Measurements from ENCODE around the gene FOXC2. TPM values are rescaled to one million over a fixed set of nuclear protein-coding genes. Genes with fewer than 3 reads are reported as not detected.

FOXC2 gene
- total and polyA plus RNA-seq, 10 of the 15 experiments (the other 5 are each of a cell fraction or from before 2014, with no cell fraction given) = not detected

DNA sequence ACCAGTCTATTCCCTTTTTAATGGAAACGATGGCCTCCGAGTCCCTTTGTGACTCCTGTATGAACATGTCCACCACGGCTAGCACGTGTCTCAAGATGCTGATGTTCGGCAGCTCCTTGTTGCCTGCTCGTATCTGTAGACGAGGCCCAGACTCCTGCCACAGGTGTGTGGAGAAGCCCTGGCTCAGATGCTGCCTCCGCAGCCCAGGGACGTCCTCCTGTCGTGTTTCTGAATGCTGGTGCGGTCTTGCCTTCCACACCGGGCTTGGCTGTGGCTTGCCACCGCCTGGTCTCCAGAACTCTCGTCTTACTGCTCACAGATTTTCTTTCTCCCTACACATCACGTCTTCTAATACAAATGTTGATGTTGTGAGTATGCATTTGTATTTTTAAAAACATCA, 39.3 kb upstream of the FOXC2 start (continued):
- TF ChIP-seq, protein P1, sequence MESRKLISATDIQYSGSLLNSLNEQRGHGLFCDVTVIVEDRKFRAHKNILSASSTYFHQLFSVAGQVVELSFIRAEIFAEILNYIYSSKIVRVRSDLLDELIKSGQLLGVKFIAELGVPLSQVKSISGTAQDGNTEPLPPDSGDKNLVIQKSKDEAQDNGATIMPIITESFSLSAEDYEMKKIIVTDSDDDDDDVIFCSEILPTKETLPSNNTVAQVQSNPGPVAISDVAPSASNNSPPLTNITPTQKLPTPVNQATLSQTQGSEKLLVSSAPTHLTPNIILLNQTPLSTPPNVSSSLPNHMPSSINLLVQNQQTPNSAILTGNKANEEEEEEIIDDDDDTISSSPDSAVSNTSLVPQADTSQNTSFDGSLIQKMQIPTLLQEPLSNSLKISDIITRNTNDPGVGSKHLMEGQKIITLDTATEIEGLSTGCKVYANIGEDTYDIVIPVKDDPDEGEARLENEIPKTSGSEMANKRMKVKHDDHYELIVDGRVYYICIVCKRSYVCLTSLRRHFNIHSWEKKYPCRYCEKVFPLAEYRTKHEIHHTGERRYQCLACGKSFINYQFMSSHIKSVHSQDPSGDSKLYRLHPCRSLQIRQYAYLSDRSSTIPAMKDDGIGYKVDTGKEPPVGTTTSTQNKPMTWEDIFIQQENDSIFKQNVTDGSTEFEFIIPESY (IDR thresholded peaks at IDR 0.05) = no peak
- TF ChIP-seq TAF1 (IDR thresholded peaks at IDR 0.05; ENCODE audit: borderline replicate concordance, low read depth, low read length) (no peak), RCOR1 (conservative IDR thresholded peaks at IDR 0.05; ENCODE audit: low read depth, low read length) (no peak)
- TF ChIP-seq, protein P2, sequence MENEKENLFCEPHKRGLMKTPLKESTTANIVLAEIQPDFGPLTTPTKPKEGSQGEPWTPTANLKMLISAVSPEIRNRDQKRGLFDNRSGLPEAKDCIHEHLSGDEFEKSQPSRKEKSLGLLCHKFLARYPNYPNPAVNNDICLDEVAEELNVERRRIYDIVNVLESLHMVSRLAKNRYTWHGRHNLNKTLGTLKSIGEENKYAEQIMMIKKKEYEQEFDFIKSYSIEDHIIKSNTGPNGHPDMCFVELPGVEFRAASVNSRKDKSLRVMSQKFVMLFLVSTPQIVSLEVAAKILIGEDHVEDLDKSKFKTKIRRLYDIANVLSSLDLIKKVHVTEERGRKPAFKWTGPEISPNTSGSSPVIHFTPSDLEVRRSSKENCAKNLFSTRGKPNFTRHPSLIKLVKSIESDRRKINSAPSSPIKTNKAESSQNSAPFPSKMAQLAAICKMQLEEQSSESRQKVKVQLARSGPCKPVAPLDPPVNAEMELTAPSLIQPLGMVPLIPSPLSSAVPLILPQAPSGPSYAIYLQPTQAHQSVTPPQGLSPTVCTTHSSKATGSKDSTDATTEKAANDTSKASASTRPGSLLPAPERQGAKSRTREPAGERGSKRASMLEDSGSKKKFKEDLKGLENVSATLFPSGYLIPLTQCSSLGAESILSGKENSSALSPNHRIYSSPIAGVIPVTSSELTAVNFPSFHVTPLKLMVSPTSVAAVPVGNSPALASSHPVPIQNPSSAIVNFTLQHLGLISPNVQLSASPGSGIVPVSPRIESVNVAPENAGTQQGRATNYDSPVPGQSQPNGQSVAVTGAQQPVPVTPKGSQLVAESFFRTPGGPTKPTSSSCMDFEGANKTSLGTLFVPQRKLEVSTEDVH (IDR thresholded peaks at IDR 0.05; ENCODE audit: low read depth, partially characterized antibody) = no peak

DNA sequence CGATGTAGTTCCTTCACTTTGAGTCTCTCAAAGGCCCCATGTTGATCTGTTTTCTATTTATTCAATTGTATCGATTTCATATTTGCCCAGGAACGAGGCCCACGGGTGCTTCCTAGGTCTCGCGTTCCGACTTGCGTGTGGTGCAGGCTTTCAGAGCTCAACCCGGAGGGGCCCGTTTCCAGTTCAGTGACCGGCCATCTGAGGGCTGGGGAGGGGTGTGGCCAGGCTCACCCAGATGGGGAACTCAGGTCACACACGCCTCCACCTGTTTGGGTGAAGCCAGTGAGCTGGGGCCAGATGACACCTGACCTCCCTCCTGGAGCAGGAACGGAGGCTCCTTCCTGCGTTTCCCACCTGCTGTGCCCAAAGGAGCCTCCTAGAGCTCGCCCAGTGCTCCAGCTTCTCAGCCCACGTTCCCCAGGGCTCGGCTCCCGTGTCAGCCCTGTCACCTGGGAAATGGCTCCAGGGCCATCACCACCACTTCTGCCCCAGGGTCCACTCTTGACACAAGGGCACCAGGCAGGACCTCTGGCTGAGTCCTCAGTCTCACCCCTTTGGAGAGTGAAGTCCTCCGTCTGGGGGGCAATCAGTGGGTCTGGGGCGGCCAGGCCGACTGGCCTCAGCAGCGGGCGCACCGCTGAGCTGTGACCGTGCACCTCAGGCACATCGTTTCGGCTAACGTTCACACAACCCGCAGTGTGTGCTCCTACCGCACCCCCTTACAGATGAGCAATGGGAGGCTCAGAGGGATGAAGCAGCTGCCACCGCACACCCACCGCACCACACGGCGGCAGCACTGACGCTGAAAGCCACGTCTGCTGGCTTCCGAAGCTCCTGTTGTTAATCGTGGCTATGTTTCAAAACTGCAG, 38.3 kb upstream of the FOXC2 start:
- Histone ChIP-seq H4K20me1 (ENCODE audit: control insufficient read depth, insufficient read depth) (no peaks in the 10 kb centered on the region), H3K79me2 (ENCODE audit: control insufficient read depth, insufficient read depth, low read length) (no peaks in the 10 kb centered on the region), H3K36me3 (ENCODE audit: control insufficient read depth in 2 of 2, insufficient read depth in 2 of 2, low read length in 1 of 2) (no peaks in the 10 kb centered on the region; a peak in 1 of 4 replicates), H3K4me1 (ENCODE audit: control insufficient read depth, insufficient read depth, low read length) (no peaks in the 10 kb centered on the region), H3K4me2 (ENCODE audit: control insufficient read depth, insufficient read depth) (no peak overlapping the region), H3K27ac (ENCODE audit: control insufficient read depth, insufficient read depth) (no peak overlapping the region), H3K27me3 (replicated peaks in 1 of 2; ENCODE audit: control insufficient read depth in 2 of 2, insufficient read depth in 2 of 2, low read length in 1 of 2) (no peaks in the 10 kb centered on the region), H3K9me3 (replicated peaks; ENCODE audit: control insufficient read depth, insufficient read depth, low read length) (no peaks in the 10 kb centered on the region), H3K4me3 (no peak overlapping the region), H3K9ac (ENCODE audit: control insufficient read depth, insufficient read depth, low read length) (no peak overlapping the region), H2AFZ (ENCODE audit: control insufficient read depth, low read depth, low read length) (no peak overlapping the region)
- in situ Hi-C loops (cut with MboI) (no loop called here), intact Hi-C loops (cut with micrococcal nuclease; ENCODE audit: unreplicated experiment) (no loop called here)
- POLR2A ChIA-PET = no interaction called here
- no peak for FAIRE-seq
- CTCF ChIA-PET = interaction anchor here (2.3 kb wide), 1 partner anchor 10 kb away, joined by 10 read pairs; no protein-coding TSS in a partner anchor
- RAD21 ChIA-PET (ENCODE audit: unreplicated experiment) = no interaction called here
- ATAC-seq = no peak
- no TSS peak for BruUV-seq (replicated peaks)
- SMC1A ChIA-PET (ENCODE audit: uncharacterized antibody, unreplicated experiment) = no interaction called here
- 90% methylated on average over 35 of the region's 38 CpGs for WGBS (ENCODE audit: insufficient coverage, insufficient replicate concordance, low lambda C conversion rate, missing lambda C conversion rate)
- no peak for DNase-seq (ENCODE audit: low read depth, low spot score)
- TF ChIP-seq, protein P2 (IDR thresholded peaks at IDR 0.05; ENCODE audit: low read depth, partially characterized antibody) = no peak
- TF ChIP-seq KLF5 (IDR thresholded peaks at IDR 0.05; ENCODE audit: partially characterized antibody) = no peak
- TF ChIP-seq TCF7 (IDR thresholded peaks at IDR 0.05; ENCODE audit: borderline replicate concordance) = no peak
- no peak for TF ChIP-seq RBBP5 (conservative IDR thresholded peaks at IDR 0.05)
- TF ChIP-seq HDAC6 (IDR thresholded peaks at IDR 0.05; ENCODE audit: unreplicated experiment) = no peak
- TF ChIP-seq SMC3 (IDR thresholded peaks at IDR 0.05; ENCODE audit: borderline replicate concordance, low read length) = no peak
- TF ChIP-seq SMAD1 (IDR thresholded peaks at IDR 0.05; ENCODE audit: low read depth, partially characterized antibody) = no peak
- no peak for TF ChIP-seq NFXL1 (IDR thresholded peaks at IDR 0.05; ENCODE audit: borderline replicate concordance)
- TF ChIP-seq, protein P3, sequence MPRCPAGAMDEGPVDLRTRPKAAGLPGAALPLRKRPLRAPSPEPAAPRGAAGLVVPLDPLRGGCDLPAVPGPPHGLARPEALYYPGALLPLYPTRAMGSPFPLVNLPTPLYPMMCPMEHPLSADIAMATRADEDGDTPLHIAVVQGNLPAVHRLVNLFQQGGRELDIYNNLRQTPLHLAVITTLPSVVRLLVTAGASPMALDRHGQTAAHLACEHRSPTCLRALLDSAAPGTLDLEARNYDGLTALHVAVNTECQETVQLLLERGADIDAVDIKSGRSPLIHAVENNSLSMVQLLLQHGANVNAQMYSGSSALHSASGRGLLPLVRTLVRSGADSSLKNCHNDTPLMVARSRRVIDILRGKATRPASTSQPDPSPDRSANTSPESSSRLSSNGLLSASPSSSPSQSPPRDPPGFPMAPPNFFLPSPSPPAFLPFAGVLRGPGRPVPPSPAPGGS (IDR thresholded peaks at IDR 0.05; ENCODE audit: borderline replicate concordance, insufficient read depth, low read depth, low read length, poor library complexity, severe bottlenecking) = no peak
